OCI-LY1 (cell line): ENCODE measurements around the gene PELO.

Experiments
- EZH2 ChIP-seq: fragments of 200-600 bp; sonication (generic), shearing (Covaris generic); IDR thresholded peaks from 2 replicates; pipeline ENCODE4 v1.8.0; 2017; ENCODE audit warnings: borderline replicate concordance, mixed run types, mild to moderate bottlenecking, antibody characterized with exemption, low read length, moderate library complexity, mixed read lengths
- TF ChIP-seq, protein P1 (sequence below): fragments of 200-600 bp; sonication (generic), shearing (Covaris generic); IDR thresholded peaks from 2 replicates; pipeline ENCODE4 v1.5.1; 2017; ENCODE audit warnings: mild to moderate bottlenecking, antibody characterized with exemption, low read length, moderate library complexity, mixed read lengths

DNA sequence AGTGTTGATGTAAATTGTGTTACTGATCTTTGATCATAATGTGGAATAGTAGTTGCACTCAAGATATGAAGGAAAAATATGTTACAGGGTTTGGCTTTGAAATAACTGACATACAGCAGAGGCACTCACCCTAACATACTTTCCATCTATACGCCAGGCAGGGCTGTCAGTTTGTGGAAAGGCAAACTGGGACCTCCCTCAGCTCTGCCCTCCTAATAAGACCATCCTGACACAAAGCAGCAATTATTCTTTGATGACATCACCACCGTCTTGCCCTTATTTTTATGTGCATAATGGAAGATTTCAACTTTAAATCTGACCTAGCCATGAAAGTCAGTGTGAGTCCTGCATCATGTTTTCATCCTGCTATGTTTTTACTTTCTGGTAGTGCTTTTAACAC is 42.9 kb downstream of the PELO start:
- no peak for TF ChIP-seq EZH2
- TF ChIP-seq, protein P1, sequence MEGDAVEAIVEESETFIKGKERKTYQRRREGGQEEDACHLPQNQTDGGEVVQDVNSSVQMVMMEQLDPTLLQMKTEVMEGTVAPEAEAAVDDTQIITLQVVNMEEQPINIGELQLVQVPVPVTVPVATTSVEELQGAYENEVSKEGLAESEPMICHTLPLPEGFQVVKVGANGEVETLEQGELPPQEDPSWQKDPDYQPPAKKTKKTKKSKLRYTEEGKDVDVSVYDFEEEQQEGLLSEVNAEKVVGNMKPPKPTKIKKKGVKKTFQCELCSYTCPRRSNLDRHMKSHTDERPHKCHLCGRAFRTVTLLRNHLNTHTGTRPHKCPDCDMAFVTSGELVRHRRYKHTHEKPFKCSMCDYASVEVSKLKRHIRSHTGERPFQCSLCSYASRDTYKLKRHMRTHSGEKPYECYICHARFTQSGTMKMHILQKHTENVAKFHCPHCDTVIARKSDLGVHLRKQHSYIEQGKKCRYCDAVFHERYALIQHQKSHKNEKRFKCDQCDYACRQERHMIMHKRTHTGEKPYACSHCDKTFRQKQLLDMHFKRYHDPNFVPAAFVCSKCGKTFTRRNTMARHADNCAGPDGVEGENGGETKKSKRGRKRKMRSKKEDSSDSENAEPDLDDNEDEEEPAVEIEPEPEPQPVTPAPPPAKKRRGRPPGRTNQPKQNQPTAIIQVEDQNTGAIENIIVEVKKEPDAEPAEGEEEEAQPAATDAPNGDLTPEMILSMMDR, result no peak
